ENCODE results near the gene DCLK2.

DCLK2 gene

DNA sequence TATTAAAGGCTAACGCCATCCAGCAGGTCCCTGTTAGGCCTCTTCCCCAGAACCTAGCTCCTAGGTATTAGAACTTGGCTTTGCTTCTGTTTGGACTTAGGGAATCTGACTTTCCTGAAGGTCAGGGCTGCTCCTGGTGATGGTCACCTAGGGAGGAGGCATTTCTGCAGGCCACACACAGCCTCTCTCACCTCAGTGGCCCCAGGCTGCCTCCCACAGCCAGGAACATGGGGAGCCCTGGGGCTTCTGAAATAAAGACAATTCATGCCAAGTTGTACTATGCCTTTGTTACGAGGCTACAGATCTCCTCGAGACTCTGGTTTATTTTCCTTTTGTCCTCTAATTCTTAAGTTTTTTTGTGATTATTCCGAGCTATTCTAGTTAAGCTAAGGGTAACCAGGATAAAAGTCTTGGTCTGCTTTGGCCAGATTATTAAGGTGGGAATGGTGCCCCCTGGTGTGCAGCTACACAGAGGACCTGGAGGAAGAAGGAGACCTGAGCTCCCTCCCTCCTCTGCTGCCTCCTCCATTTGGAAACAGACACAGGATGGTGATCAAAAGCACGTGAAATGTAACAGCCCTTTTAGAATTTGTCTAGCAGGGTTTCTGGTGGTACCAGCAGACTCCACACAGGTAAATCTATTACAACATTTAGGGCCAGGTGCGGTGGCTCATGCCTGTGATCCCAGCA, 131.0 kb downstream of the DCLK2 start:
- no peak for DNase-seq (ENCODE audit: low read depth, low spot score)

DNA sequence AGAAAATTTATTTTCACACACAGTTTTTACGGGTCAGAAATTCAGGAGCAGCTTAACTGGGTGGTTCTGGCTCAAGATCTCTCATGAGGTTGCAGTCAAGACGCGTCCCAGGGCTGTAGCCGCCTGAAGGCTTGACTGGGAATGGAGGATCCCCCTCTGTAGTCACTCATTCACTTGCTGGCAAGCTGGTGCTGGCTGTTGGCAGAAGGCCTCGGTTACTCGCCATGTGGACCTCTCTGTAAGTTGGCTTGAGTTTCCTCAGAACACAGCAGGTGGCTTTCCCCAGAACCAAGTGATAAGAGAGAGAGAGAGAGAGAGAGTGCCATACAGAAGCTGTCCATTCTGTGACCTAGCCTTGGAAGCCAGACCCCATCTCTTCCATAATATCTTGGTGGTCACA, 132.8 kb downstream of the DCLK2 start:
- DNase-seq (ENCODE audit: low read depth, low spot score), result no peak

DNA sequence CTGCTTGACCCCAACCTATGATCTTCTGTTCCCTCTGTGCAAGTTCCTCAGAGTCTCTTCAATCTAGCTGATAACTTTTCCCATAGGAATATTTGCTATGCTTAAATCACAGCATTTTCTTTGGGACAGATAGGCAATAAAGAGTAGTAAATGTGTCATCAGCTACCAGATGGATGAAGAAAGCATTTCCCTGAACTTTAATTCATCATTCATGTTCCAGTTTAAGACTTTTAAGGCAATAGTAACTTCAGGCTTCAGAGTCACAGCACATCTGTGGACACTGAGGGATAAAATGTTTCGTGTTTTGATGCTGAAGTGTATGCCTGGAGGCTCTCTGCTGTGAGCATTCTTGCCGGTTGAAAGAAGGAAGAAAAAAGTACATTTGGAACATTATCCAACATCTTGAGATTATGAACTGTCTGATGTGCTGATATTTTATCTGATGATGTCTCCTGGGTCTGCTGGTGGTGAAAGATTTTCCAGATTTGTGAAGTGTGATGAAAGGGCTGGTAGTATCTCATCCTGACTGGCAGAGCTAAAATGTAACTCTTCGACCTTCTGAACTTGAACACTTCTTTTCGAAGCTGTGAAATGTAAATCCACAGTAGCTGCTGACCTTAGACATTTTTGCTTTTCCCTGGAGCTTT, 133.7 kb downstream of the DCLK2 start:
- no peak for DNase-seq (ENCODE audit: low read depth, low spot score)

DNA sequence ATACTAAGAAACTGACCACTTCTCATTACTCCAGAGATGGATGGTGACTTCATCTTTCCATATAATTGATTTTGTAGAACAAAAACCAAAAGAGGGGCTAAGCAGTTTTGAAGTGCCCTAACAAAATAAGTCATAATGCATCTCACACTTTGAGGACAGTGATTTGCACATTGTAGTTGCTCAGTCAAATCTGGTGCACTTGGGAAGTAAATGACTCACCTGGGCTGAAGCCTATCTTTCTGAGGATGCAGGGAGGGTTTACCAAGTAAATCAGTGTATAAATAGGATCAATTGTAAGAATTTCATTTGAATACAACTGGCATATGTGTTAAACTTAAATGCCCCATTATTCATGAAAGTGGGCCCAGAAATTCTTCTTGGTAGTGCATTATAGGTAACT, 134.2 kb downstream of the DCLK2 start:
- DNase-seq (ENCODE audit: low read depth, low spot score), result no peak

DNA sequence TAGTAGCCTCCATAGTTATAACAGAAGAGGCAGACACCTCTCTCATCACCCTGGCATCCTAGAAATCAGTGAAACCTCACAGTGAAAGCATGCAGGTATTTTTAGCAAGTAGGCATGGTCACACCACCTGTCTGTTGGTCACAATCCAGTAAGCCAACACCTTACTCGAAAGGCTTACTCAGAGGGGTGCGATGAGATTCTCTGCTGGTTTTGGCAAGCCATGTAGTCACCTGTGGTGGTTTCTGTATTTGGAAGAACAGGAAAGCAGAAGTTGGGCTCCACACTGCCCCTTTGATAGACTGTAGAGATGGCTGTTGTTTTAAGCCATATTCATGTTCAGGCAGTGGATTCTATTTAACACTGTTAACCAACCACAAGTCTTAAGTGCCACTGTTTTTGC, 134.7 kb downstream of the DCLK2 start:
- no peak for DNase-seq (ENCODE audit: low read depth, low spot score)

DNA sequence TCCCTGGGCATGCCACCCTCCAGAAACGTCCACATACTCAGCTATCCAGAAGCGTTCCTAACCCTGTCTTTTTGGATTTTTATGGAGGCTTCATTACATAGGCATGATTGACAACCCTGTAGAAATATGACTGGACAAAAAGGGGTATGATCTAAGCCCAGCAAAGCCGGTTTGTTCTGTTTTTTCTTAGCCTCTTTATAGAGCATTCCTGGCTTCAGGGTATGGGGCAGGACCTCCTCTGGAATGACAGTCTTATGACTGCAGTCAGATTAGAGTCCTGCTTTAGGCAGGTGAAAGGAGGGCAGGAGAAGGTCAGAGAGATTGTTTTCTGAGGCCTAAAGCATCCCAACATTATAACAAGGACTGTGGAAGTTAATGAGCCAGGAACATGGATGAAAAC, 137.4 kb downstream of the DCLK2 start:
- DNase-seq (ENCODE audit: low read depth, low spot score), result no peak

DNA sequence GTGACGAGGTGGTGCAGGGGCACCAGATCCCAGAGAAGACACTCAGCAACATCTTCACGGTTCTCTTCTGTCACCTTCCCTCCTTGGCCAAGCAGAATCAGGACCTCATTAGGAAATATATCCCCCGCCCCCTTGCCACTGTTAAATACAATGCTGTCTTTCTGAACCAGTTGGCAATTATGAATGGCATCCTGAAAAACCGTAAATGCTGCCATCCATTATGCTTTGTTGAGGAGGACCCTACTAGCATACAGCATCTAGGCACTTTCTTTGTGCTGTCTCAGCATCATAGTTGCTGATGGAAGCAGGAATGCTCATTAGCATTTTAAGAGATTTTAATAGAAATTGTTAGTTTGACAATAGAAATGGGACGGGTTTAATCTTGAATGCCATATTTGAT, 138.5 kb downstream of the DCLK2 start:
- no peak for DNase-seq (ENCODE audit: low read depth, low spot score)

DNA sequence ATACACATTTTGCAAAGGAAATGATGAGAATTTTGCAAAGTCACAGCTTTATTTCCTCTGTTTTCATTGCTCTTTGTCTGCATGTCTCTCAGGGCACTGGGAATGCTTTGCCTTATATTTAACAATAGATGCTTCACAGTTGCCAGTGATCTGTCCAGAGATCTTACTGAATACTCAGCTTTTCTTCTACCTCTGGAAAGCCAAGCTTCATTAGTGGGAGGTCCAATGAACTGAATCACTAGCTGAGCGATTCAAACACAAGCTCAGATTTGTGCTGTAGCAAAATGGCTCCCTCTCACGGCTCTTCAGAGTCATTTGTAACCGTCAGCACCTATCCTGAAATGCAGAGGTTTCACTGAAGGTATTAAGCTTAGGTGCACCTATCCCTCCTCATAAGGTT, 138.9 kb downstream of the DCLK2 start:
- no peak for DNase-seq (ENCODE audit: low read depth, low spot score)

DNA sequence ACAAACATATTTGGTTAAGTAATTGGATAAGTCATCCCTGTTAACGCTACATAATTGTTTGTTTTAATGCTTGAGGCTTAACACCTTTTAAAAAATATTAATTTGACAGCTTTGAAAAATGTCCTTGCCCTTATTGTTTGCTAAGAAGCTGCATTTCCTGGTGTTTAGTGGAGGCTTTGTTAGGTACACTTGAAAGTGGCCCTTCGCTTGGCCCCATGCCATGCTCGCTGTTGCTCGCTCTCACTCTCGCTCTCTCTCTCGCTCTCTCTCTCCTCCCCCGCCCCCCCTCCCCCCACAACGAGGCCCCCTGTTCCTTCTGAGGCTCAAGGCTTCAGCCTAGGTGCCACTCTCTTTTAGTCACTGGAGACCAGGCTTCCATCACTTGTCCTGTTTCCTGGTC, 139.6 kb downstream of the DCLK2 start:
- no peak for DNase-seq (ENCODE audit: low read depth, low spot score)

DNA sequence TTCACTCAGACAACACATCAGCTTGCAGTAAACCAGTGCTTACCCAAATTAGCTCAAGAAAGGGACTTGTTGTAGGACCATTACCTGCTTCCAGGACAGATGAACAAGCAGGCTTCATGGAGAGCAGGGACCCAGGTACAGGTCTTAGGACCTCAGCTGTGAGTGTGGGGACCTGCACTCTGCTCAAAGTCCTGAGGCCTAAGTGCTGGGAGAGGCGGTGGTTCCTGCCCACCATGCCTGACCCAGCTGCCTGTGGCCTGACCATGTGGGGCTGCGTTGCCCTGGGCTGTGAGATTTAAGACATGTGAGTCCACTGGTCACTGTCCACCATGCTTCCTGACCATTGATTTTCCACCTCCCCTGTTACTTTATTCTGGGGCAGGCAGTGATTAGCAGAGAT, 140.2 kb downstream of the DCLK2 start:
- DNase-seq (ENCODE audit: low read depth, low spot score), result no peak

DNA sequence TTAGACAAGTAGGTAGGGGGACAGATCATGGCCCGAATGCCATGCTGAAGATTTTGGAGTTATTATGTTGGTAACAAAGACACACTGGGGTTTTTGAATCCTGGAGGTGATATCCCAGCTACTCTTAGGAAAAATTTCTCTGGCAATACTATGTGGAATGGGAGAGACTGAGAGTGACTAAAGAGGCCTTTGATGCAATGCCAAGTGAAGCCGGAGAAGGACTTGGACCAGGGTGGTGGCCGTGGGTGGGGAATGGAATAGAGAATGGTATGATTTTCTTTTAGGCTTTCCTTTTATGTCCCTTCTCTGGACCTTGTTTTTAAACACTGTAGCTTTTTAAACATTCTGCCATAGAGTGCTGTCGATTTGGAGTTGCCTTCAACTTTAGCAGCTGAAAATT, 141.6 kb downstream of the DCLK2 start:
- DNase-seq (ENCODE audit: low read depth, low spot score), result no peak

DNA sequence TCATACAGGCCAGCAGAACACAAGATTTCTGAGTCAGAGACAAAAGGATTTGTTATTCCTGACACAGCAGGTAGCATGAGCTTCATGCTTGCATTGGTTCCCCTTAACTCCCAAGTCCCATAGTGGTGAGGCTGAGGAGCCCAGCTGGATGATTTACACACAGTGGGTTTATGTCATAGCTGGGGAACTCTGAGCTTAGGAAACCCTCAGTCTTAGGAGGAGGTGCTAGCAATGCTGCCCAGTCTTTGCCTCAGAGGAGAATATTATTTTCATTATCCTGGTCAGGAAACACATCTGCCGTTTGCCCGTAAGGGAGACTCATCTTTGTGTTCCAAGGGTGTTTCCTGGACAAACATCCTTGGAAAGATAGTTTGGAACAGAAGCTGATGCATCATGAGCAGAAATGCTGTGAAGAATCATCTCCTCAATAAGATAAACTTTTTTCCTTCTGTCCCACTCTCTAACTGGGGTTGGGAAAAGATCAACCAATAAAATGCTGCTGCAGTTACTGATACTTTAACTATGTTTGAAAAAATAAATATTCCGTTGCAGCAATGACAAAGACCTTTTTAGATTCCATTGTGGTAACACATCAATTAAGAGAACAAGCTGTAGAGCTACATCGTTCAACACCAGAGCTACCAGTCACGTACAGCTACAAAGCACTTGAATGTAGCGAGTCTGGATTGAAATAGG, 146.8 kb downstream of the DCLK2 start:
- DNase-seq (ENCODE audit: low read depth, low spot score), result no peak

DNA sequence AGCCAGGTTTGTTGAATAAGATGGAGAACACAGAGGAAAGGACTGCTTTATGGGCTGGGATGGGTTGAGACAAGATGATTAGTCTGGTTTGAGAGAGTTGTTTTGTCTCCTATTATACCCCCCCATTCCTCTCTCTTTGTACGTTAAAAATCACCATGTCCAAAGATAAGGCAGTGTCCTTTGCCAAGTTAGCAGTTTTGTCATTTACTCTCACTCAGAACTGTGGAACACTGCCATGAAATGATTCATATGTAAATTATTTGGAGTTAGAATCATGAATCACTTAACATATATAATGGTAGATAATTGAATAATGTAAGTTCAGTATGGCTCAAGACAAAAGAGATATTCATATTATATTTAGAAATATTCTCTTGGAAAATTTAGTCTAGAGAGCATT, 151.3 kb downstream of the DCLK2 start:
- DNase-seq (ENCODE audit: low read depth, low spot score), result no peak

DNA sequence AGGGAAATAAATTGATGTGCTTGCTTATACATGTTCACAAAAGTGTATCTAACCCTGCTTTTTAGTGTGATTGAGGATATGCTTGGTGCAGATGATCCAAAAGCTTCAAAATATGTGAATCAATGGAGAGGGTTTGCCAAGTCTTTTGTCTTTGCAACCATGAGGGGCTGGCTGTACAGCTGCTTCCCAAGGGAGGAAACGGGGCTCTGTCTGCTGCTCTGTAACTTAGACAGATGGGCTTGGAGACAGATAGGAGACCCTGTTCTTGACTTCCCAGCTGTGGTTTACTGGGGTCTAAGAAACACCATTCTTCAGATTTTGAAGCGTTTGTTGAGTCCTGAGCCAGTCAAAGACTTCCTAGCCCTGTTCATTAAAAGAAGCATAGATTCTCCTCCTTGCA, 152.3 kb downstream of the DCLK2 start:
- DNase-seq (ENCODE audit: low read depth, low spot score), result no peak

DNA sequence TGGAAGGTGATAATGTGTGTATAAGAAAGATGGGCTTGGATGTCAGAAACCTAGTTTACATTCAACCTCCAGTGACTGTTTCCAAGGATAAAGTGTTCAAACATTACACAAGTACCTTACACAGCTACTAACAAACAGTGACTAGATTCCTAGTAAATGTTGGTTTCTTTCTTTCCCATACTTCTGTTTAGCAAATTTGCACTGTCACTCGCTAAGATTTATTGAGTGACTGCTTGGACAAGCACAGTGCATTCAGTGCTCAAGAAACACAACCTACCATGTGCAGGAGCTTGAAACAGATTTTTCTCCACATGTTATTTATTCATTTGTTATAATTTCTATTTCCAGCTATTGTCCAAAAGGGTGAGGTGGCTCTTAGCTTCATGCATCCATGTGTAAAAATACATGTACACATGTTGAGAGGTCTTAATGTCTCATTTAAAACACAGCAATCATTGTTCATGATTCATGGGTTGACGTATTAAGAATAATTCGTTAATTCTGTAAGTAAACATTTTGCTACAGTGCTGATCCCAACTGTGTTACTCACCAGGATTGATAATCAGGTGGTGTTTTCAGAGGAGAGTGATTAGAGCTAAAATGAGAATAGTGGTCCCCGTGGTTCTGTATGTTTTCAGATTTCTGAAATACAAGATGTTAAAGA, 153.0 kb downstream of the DCLK2 start:
- no peak for DNase-seq (ENCODE audit: low read depth, low spot score)

DNA sequence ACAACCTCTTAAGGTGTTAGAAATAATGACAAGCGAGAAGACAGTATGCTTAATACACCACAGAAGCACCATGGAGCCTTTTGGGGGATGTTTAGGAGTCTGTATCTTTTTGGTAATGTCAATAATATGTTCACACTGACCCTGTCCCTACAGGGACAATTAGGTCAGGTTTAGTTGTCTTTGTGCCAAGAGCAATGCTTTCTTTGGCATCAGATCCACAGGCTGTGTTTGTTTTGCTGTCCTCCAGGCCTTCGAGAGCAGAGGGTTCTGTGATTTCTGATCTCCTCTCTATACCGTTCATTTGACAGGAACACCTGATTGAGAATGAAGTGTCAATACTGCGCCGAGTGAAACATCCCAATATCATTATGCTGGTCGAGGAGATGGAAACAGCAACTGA, 153.8 kb downstream of the DCLK2 start:
- no peak for DNase-seq (ENCODE audit: low read depth, low spot score)

DNA sequence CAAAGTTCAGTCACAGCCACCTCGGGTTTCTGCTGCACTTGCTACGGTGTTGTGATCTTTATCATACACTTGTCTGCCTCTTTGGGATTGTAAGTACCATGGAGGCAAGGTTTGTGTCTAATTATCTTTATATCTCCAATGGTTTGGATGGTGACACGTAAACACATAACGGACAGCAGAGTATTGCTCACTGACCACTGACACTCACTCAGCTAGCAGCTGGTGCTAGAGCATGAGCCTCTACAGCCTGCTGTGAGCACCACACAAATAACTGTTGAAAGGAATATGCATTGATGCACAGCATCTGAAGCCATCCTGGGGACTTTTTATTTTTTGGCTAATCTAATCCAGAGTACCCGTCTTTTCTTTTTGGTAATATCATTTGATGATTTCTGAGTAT, 156.0 kb downstream of the DCLK2 start:
- DNase-seq (ENCODE audit: low read depth, low spot score), result no peak

DNA sequence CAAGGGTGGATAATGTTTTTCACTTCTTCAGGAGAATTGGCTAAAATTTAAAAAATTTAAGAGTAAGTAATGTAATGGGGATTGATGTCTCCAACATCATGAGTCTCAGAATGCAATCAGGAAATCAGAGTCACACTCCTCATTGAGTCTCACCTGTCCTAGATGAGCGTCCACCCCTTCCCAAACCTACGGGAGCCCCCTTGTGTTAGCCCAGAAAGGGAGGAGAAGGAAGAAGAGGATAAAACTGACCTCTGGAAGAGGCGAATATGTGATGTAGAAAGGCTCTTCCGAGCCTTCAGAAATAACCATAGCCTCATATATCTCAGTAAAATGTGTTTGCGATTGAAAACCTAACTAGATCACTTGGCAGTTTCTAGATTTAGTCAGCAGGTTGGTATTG, 157.1 kb downstream of the DCLK2 start:
- DNase-seq (ENCODE audit: low read depth, low spot score), result no peak

DNA sequence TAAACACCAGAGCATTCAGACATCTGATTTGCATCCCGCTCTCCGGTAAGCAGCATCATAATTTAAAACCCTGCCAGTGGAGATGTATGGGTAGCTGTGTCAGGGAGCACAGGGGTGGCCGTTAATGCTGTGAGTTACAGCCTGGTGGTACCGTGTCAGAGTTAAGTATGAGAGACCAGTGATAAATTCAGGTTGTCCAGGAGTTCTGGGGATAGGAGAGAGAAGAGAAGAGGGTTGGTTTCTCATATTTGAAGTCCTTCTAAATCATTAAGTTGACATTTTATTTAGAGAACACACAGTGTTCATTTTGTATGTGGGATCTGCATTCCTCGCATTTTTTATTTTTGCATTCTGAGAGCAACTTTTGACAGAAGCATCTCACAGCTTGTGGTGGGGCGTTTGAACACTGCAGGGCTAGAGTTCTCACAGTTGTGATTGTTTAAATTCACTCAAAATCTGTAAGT, 157.6 kb downstream of the DCLK2 start:
- no peak for DNase-seq (ENCODE audit: low read depth, low spot score)

DNA sequence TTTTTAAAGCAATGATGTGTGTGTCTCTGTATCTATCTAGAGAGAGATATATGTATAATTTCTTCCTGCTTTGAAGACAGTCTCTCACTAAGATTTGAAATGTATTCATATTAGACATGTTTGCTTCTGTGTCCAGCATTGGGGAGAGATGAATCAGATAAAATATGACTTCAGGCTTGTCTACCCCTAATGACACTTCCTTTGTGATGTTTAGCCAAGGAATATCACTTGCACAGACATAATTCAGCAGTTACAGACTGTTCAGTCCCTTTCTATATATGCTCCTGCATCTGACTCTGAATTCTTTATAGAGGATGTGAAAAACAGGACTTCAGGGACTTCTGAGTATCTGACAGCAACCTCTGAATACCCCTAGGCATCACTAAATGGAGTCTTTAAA, 158.4 kb downstream of the DCLK2 start:
- no peak for DNase-seq (ENCODE audit: low read depth, low spot score)

DNA sequence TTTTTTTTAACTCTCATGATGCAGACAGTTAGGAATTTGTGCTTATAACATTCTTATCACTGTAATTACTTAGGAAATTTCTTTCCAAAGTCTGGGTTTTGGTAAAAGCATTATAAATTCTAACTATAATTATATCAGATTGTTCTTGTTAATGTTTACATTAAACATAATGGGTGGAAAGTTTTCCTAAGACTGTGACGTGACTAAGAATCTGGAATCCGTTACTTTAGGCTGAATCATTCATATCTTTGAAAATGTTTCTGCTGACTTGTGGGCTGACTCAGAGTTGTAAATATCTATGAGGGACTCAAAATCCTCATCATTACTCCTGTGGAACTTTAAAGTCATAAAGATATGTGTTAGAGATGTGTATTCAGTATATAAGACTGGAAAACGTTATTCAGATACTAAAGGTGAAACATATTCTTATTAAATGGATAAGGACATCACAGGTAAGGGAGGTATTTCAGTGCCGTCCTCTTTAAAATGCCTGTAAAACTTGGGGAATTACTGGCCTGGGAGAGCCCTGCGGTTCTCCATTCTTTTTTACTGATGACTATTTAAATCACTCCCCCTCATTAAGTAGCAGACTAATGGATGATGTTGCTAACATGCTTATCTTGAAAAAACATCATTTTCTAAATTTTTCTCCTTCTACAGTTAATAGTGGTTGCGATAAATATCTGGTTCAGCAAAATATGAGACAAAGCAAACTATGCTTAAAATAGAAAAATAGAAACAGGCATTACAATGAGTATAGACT, 159.0 kb downstream of the DCLK2 start:
- no peak for DNase-seq (ENCODE audit: low read depth, low spot score)

DNA sequence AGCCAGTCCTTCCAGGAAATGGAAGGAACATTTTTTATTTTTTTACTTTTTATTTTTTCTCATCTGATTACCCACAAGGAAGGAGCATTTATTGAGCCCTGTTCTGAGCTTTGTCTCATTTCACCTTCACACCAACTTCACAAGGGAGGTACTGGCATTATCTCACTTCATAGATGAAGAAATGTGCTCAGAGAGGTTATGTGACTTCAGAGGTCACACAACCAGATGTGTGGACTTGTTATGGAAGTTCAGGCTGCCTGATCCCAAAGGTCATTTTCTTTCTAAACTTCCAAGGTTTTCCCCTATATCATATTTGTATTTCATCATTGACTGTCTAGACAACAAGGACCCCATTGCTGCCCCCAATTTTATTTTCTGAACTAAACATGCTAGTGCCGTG, 160.3 kb downstream of the DCLK2 start:
- DNase-seq (ENCODE audit: low read depth, low spot score), result no peak
